GM15510 (cell line): ENCODE measurements around the gene ADAMTS1.

Source experiments
- POLR2A ChIP-seq: IDR thresholded peaks from 3 replicates; pipeline ENCODE4 v1.6.1; 2011; ENCODE audit warnings: borderline replicate concordance; ENCODE audit not compliant: insufficient read length; ENCODE audit errors: extremely low read depth

The ADAMTS1 gene

GRCh38 chr21:26849428-26850115 is 4.4 kb upstream of the ADAMTS1 start:
- TF ChIP-seq POLR2A, result no peak

GRCh38 chr21:26847921-26848320 is 2.7 kb upstream of the ADAMTS1 start:
- TF ChIP-seq POLR2A, result no peak

- TF ChIP-seq POLR2A, result no peak
Observed at GRCh38 chr21:26847002-26847401, 1.8 kb upstream of the ADAMTS1 start.

- TF ChIP-seq POLR2A, result no peak
Observed at GRCh38 chr21:26846036-26846931, 1.1 kb upstream of the ADAMTS1 start.

GRCh38 chr21:26845759-26846035 is 488 bp upstream of the ADAMTS1 start:
- TF ChIP-seq POLR2A, result no peak

GRCh38 chr21:26844258-26845065 is 747 bp downstream of the ADAMTS1 start:
- TF ChIP-seq POLR2A, result no peak

- no peak for TF ChIP-seq POLR2A
Observed at GRCh38 chr21:26843933-26844257, 1.3 kb downstream of the ADAMTS1 start.

- no peak for TF ChIP-seq POLR2A
Observed at GRCh38 chr21:26842974-26843932, 2.0 kb downstream of the ADAMTS1 start.

GRCh38 chr21:26842300-26842699 is 2.9 kb downstream of the ADAMTS1 start:
- TF ChIP-seq POLR2A, result no peak

GRCh38 chr21:26840912-26841311 is 4.3 kb downstream of the ADAMTS1 start:
- no peak for TF ChIP-seq POLR2A

- TF ChIP-seq POLR2A, result no peak
Observed at GRCh38 chr21:26840201-26840600, 5.0 kb downstream of the ADAMTS1 start.

GRCh38 chr21:26837539-26837938 is 7.7 kb downstream of the ADAMTS1 start:
- no peak for TF ChIP-seq POLR2A

- no peak for TF ChIP-seq POLR2A
Observed at GRCh38 chr21:26836528-26836927, 8.7 kb downstream of the ADAMTS1 start.

- no peak for TF ChIP-seq POLR2A
Observed at GRCh38 chr21:26835714-26836265, 9.4 kb downstream of the ADAMTS1 start.

GRCh38 chr21:26835027-26835713 is 10.0 kb downstream of the ADAMTS1 start:
- no peak for TF ChIP-seq POLR2A
